ENCODE results near the gene NUB1. TPM values are rescaled to one million over a fixed set of nuclear protein-coding genes. Genes with fewer than 3 reads are reported as not detected.

NUB1 gene
- total RNA-seq, 2 donors from 2014 or later, result 30.6 to 37.3 TPM

- ATAC-seq (no peak), DNase-seq (no peak)
- intact Hi-C loops (cut with DNase I), result no loop called here
Observed at GRCh38 chr7:151311294-151311864, 30.2 kb upstream of the NUB1 start.

- ATAC-seq (no peak), DNase-seq (no peak)
- intact Hi-C loops (cut with DNase I), result no loop called here
Observed at GRCh38 chr7:151312356-151312755, 29.3 kb upstream of the NUB1 start.

GRCh38 chr7:151312831-151313809 lies 28.5 kb upstream of the NUB1 start:
- intact Hi-C loops (cut with DNase I), result no loop called here
- DNase-seq (no peak), ATAC-seq (no peak)

GRCh38 chr7:151313857-151314256 lies 27.8 kb upstream of the NUB1 start:
- ATAC-seq (peak; percentile 89), DNase-seq (peak; percentile 57)
- intact Hi-C loops (cut with DNase I), result no loop called here

GRCh38 chr7:151314401-151314800 lies 27.2 kb upstream of the NUB1 start:
- ATAC-seq, result no peak
- no peak for DNase-seq
- intact Hi-C loops (cut with DNase I), result no loop called here

GRCh38 chr7:151315038-151315655 lies 26.5 kb upstream of the NUB1 start:
- peak; percentile 68 for DNase-seq
- intact Hi-C loops (cut with DNase I), result loop anchor here (1.0 to 5.0 kb wide), 2 partner anchors 35 to 37 kb away; no protein-coding TSS in a partner anchor
- ATAC-seq, result peak; percentile 84 to 85

GRCh38 chr7:151316896-151317295 lies 24.7 kb upstream of the NUB1 start:
- no peak for ATAC-seq
- no peak for DNase-seq
- intact Hi-C loops (cut with DNase I), result loop anchor here in 1 of 2 donors (5.0 kb wide), 1 partner anchor 35 kb away; no protein-coding TSS in a partner anchor

- ATAC-seq (no peak), DNase-seq (no peak)
- intact Hi-C loops (cut with DNase I), result loop anchor here in 1 of 2 donors (5.0 kb wide), 1 partner anchor 34 kb away; no protein-coding TSS in a partner anchor
Observed at GRCh38 chr7:151317936-151318335, 23.7 kb upstream of the NUB1 start.

GRCh38 chr7:151319189-151319588 lies 22.4 kb upstream of the NUB1 start:
- intact Hi-C loops (cut with DNase I), result loop anchor here in 1 of 2 donors (5.0 kb wide), 1 partner anchor 33 kb away; no protein-coding TSS in a partner anchor
- ATAC-seq, result no peak

GRCh38 chr7:151320263-151320845 lies 21.3 kb upstream of the NUB1 start:
- DNase-seq (no peak), ATAC-seq (no peak)
- intact Hi-C loops (cut with DNase I), result no loop called here

More at GRCh38 chr7:151319189-151319588, 22.4 kb upstream of the NUB1 start:
- DNase-seq, result no peak

- intact Hi-C loops (cut with DNase I), result no loop called here
- ATAC-seq (no peak), DNase-seq (no peak)
Observed at GRCh38 chr7:151321341-151321740, 20.3 kb upstream of the NUB1 start.

GRCh38 chr7:151322906-151323305 lies 18.7 kb upstream of the NUB1 start:
- intact Hi-C loops (cut with DNase I), result no loop called here
- no peak for DNase-seq
- ATAC-seq, result peak in 1 of 2 donors; percentile 60

- no peak for ATAC-seq
- intact Hi-C loops (cut with DNase I), result no loop called here
Observed at GRCh38 chr7:151327022-151327421, 14.6 kb upstream of the NUB1 start.

GRCh38 chr7:151327659-151328058 lies 14.0 kb upstream of the NUB1 start:
- intact Hi-C loops (cut with DNase I), result no loop called here
- DNase-seq, result no peak
- ATAC-seq, result peak in 1 of 2 donors; percentile 47

More at GRCh38 chr7:151327022-151327421, 14.6 kb upstream of the NUB1 start:
- DNase-seq, result no peak

- no peak for ATAC-seq
- DNase-seq, result no peak
- intact Hi-C loops (cut with DNase I), result no loop called here
Observed at GRCh38 chr7:151330181-151330580, 11.4 kb upstream of the NUB1 start.

- ATAC-seq (no peak), DNase-seq (no peak)
- intact Hi-C loops (cut with DNase I), result no loop called here
Observed at GRCh38 chr7:151330661-151331060, 11.0 kb upstream of the NUB1 start.

GRCh38 chr7:151334628-151335027 lies 7.0 kb upstream of the NUB1 start:
- DNase-seq, result no peak
- intact Hi-C loops (cut with DNase I), result no loop called here
- no peak for ATAC-seq

GRCh38 chr7:151336027-151336708 lies 5.4 kb upstream of the NUB1 start:
- DNase-seq, result no peak
- intact Hi-C loops (cut with DNase I), result no loop called here
- no peak for ATAC-seq

- no peak for DNase-seq
- no peak for ATAC-seq
- intact Hi-C loops (cut with DNase I), result no loop called here
Observed at GRCh38 chr7:151337346-151337745, 4.3 kb upstream of the NUB1 start.

Measured in left cardiac atrium (tissue), 4 donors.